ENCODE results near the gene FAM120C. TPM values are rescaled to one million over a fixed set of nuclear protein-coding genes. Genes with fewer than 3 reads are reported as not detected.

The FAM120C gene
- total RNA-seq, 1 donor = 8.0 TPM

DNA sequence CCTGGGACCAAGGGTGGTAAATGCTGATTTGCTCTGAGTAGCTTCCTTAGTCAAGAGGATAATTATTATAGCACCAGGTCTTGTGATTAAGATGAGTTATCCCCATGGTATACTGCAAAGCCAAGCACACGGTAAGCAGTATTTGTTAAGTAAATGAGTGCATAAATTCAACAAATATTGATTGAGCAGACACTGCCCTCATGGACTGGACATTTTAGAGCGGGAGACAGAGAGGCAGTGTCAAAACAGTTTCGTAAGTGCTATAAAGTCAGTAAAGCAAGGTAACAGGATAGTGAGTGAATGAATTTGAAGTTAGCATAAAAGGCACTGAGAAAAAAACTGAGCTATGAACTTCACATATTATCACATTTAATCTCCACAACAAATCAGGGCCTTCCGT lies 152.7 kb downstream of the FAM120C start:
- H2AFZ ChIP-seq (ENCODE audit: low read length) = no peak overlapping the region
- TF ChIP-seq, protein P1, sequence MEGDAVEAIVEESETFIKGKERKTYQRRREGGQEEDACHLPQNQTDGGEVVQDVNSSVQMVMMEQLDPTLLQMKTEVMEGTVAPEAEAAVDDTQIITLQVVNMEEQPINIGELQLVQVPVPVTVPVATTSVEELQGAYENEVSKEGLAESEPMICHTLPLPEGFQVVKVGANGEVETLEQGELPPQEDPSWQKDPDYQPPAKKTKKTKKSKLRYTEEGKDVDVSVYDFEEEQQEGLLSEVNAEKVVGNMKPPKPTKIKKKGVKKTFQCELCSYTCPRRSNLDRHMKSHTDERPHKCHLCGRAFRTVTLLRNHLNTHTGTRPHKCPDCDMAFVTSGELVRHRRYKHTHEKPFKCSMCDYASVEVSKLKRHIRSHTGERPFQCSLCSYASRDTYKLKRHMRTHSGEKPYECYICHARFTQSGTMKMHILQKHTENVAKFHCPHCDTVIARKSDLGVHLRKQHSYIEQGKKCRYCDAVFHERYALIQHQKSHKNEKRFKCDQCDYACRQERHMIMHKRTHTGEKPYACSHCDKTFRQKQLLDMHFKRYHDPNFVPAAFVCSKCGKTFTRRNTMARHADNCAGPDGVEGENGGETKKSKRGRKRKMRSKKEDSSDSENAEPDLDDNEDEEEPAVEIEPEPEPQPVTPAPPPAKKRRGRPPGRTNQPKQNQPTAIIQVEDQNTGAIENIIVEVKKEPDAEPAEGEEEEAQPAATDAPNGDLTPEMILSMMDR (IDR thresholded peaks at IDR 0.05; ENCODE audit: extremely low read depth, low read depth, low read length) = no peak
- H3K27ac ChIP-seq (ENCODE audit: low read depth, low read length) = no peak overlapping the region
- H3K9me3 ChIP-seq (ENCODE audit: low read depth, low read length) = no peaks in the 10 kb centered on the region
- peaks cover 2% of the 10 kb centered on the region for H4K20me1 ChIP-seq (ENCODE audit: insufficient read depth, low read length)
- H3K4me2 ChIP-seq (ENCODE audit: insufficient read depth, low read length) = no peak overlapping the region
- no peak for DNase-seq (ENCODE audit: insufficient read length, low spot score, missing footprints)
- no peaks in the 10 kb centered on the region for H3K27me3 ChIP-seq (ENCODE audit: insufficient read depth, low read length)
- peaks cover 3% of the 10 kb centered on the region for H3K79me2 ChIP-seq (ENCODE audit: insufficient read depth, low read length)
- peaks cover 2% of the 10 kb centered on the region for H3K36me3 ChIP-seq (ENCODE audit: insufficient read depth, low read length)
- H3K4me1 ChIP-seq (ENCODE audit: insufficient read depth, low read length) = no peaks in the 10 kb centered on the region
- H3K4me3 ChIP-seq (ENCODE audit: insufficient read depth, low read length) = no peak overlapping the region

DNA sequence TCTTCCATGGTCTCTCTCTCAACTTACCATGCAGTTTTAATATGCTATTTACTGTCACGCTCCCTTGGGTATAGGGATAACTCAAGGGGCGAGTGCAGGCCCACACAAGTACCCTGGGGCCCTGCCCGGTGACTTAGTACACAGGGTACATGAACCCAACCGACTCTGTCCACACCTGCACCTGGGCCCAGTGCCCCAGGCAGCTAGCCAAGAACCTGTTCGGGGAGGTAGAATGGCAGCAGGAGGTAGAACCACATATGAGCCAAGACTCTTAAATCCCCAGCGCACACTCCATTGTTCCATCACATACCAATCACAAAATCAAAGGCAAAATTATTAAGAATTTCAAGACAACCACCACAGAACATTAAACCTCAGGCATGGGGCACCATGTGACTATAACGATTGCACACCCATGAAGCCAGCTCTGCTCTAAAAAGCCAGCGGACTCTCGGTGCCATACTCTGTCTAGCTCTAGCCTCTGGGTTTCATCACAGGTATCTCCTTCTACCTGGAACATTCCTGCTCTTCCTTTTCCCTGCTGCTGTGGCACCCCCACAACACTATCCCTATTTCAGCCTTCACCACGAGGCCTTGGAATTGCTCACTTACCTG lies 153.4 kb downstream of the FAM120C start:
- H3K36me3 ChIP-seq (ENCODE audit: insufficient read depth, low read length) = peaks cover 2% of the 10 kb centered on the region
- TF ChIP-seq, protein P1 (IDR thresholded peaks at IDR 0.05; ENCODE audit: extremely low read depth, low read depth, low read length) = no peak

DNA sequence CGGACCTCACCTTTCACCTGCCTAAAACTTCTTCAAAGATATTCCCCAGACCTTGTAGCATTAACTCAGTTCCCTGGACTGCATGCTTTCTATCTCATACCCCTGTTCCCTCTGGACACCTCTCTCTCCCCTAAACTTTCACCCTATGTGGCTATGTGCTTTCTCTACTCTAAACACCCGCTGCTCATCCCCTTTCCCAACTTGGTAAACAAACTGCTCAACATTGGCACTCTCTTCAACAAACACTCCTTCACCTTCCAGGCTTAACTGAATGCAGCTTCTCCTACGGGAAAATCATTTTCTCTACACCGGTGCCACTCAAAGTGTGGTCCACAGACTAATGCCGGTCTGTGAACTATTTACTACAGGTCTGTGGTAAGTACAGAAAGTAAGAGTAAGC lies 158.7 kb downstream of the FAM120C start:
- Histone ChIP-seq H3K9me3 (ENCODE audit: low read depth, low read length) (no peaks in the 10 kb centered on the region), H3K4me2 (ENCODE audit: insufficient read depth, low read length) (no peak overlapping the region), H3K36me3 (ENCODE audit: insufficient read depth, low read length) (peaks cover 7% of the 10 kb centered on the region), H2AFZ (ENCODE audit: low read length) (no peak overlapping the region), H3K4me3 (ENCODE audit: insufficient read depth, low read length) (no peak overlapping the region), H3K4me1 (ENCODE audit: insufficient read depth, low read length) (no peaks in the 10 kb centered on the region), H3K27ac (ENCODE audit: low read depth, low read length) (no peak overlapping the region), H3K79me2 (ENCODE audit: insufficient read depth, low read length) (no peaks in the 10 kb centered on the region), H3K27me3 (ENCODE audit: insufficient read depth, low read length) (no peaks in the 10 kb centered on the region), H4K20me1 (ENCODE audit: insufficient read depth, low read length) (no peaks in the 10 kb centered on the region)
- DNase-seq (ENCODE audit: insufficient read length, low spot score, missing footprints) = no peak
- TF ChIP-seq, protein P1 (IDR thresholded peaks at IDR 0.05; ENCODE audit: extremely low read depth, low read depth, low read length) = no peak

More for the DNA sequence above, 153.4 kb downstream of the FAM120C start:
- Histone ChIP-seq H2AFZ (ENCODE audit: low read length) (no peak overlapping the region), H3K9me3 (ENCODE audit: low read depth, low read length) (no peaks in the 10 kb centered on the region), H3K4me3 (ENCODE audit: insufficient read depth, low read length) (no peak overlapping the region), H3K27ac (ENCODE audit: low read depth, low read length) (no peak overlapping the region), H3K79me2 (ENCODE audit: insufficient read depth, low read length) (peaks cover 3% of the 10 kb centered on the region), H3K4me1 (ENCODE audit: insufficient read depth, low read length) (no peaks in the 10 kb centered on the region), H4K20me1 (ENCODE audit: insufficient read depth, low read length) (peaks cover 2% of the 10 kb centered on the region), H3K4me2 (ENCODE audit: insufficient read depth, low read length) (no peak overlapping the region), H3K27me3 (ENCODE audit: insufficient read depth, low read length) (no peaks in the 10 kb centered on the region)
- DNase-seq (ENCODE audit: insufficient read length, low spot score, missing footprints) = no peak

Small RNAs within 50 kb of the gene (small RNA-seq; reads per million reads assigned to genes)
- not detected for gene AL589872.1

Other genes with a start within 250 kb of the FAM120C start
- gene PHF8, start 138.8 kb downstream of the FAM120C start, total RNA-seq = 18.1 and 22.4 TPM in 2 replicates
- 0.88 and 1.1 TPM in 2 replicates for gene WNK3, start 174.8 kb upstream of the FAM120C start, total RNA-seq